ENCODE results near the gene MAPK11. TPM values are rescaled to one million over a fixed set of nuclear protein-coding genes. Genes with fewer than 3 reads are reported as not detected.

Gene MAPK11
- total and polyA plus RNA-seq, 9 of the 15 experiments (the other 6 are each of a cell fraction or from before 2014, with no cell fraction given) = 0.06 to 14.6 (median 5.3) TPM

DNA sequence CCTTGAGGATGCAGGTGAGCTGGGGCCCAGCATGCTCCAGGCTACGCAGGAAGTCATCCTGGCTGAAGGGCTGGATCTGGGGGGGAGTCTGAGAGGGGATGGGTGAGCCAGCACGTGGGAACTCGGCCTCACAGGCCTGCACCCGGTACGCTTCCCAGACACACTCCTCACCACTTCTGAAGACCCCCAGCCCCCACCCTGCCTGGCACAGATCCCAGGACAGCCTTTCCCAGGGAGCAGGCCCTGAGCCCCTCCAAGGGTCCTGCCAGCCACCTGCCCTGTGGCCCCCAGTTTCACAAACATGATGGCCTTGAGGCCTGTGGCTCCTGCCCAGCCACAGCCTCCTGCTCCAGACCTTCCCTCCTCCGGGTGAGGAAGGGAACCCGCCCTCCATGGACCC, 42.8 kb upstream of the MAPK11 start (continued):
- no peak for TF ChIP-seq ZNF280B (CRISPR knock-in tag; IDR thresholded peaks at IDR 0.05)
- no peak for TF ChIP-seq ZNF717 (CRISPR knock-in tag; IDR thresholded peaks at IDR 0.05)
- no peak for TF ChIP-seq ZNF592 (IDR thresholded peaks at IDR 0.05)
- no peak for TF ChIP-seq ZNF354B (CRISPR knock-in tag; IDR thresholded peaks at IDR 0.05)
- no peak for TF ChIP-seq FOXK2 (conservative IDR thresholded peaks at IDR 0.05 in 1 of 2, IDR thresholded peaks at IDR 0.05 in 1 of 2; ENCODE audit: low read depth in 2 of 2)
- no peak for TF ChIP-seq NR2C1 (IDR thresholded peaks at IDR 0.05)
- no peak for TF ChIP-seq NR2C1 (tag; IDR thresholded peaks at IDR 0.05)
- TF ChIP-seq RFX1 (IDR thresholded peaks at IDR 0.05) = no peak
- no peak for TF ChIP-seq ZNF79 (CRISPR knock-in tag; IDR thresholded peaks at IDR 0.05; ENCODE audit: low read depth)
- TF ChIP-seq, protein P1, sequence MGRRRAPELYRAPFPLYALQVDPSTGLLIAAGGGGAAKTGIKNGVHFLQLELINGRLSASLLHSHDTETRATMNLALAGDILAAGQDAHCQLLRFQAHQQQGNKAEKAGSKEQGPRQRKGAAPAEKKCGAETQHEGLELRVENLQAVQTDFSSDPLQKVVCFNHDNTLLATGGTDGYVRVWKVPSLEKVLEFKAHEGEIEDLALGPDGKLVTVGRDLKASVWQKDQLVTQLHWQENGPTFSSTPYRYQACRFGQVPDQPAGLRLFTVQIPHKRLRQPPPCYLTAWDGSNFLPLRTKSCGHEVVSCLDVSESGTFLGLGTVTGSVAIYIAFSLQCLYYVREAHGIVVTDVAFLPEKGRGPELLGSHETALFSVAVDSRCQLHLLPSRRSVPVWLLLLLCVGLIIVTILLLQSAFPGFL (CRISPR knock-in tag; IDR thresholded peaks at IDR 0.05) = no peak
- TF ChIP-seq, protein P2, sequence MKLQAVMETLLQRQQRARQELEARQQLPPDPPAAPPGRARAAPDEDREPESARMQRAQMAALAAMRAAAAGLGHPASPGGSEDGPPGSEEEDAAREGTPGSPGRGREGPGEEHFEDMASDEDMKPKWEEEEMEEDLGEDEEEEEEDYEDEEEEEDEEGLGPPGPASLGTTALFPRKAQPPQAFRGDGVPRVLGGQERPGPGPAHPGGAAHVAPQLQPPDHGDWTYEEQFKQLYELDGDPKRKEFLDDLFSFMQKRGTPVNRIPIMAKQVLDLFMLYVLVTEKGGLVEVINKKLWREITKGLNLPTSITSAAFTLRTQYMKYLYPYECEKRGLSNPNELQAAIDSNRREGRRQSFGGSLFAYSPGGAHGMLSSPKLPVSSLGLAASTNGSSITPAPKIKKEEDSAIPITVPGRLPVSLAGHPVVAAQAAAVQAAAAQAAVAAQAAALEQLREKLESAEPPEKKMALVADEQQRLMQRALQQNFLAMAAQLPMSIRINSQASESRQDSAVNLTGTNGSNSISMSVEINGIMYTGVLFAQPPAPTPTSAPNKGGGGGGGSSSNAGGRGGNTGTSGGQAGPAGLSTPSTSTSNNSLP (IDR thresholded peaks at IDR 0.05; ENCODE audit: borderline replicate concordance, low read depth, low read length) = no peak
- TF ChIP-seq USF2 (CRISPR knock-in tag; IDR thresholded peaks at IDR 0.05) = no peak
- no peak for TF ChIP-seq HDAC6 (IDR thresholded peaks at IDR 0.05; ENCODE audit: low read depth, low read length)
- no peak for TF ChIP-seq CREB3L1 (IDR thresholded peaks at IDR 0.05; ENCODE audit: borderline replicate concordance, low read depth)

All from K562 (cell line).